ENCODE data around the gene MPL.

DNA sequence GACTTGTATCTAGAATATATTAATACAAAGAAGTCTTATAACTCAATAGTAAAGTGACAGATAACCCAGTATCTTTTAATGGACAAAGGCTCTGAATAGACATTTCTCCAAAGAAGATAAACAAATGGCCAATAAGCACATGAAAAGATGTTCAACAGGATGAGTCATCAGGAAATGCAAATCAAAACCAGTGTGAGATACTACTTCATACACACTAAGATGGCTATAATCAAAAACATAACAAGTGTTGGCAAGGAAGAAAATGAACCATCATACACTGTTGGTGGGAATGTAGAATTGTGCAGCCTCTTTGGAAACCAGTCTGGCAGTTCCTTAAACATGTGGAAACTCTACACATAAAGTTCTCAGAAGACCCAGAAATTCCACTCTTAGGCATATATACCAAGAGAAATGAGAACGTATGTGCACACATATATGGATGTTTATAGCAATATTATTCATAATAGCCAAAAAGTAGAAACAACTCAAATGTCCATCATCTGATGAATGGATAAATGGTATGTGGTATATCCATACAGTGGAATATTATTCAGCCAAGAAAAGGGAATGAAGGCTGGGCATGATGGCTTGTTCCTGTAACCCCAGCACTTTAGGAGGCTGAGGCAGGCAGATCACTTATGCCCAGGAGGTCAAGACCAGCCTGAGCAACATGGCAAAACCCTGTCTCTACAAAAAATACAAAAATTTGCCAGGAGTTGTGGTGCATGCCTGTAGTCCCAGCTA is 9.9 kb upstream of the MPL start:
- TF ChIP-seq POLR2A (IDR thresholded peaks at IDR 0.05) = no peak
- TF ChIP-seq, protein P1, sequence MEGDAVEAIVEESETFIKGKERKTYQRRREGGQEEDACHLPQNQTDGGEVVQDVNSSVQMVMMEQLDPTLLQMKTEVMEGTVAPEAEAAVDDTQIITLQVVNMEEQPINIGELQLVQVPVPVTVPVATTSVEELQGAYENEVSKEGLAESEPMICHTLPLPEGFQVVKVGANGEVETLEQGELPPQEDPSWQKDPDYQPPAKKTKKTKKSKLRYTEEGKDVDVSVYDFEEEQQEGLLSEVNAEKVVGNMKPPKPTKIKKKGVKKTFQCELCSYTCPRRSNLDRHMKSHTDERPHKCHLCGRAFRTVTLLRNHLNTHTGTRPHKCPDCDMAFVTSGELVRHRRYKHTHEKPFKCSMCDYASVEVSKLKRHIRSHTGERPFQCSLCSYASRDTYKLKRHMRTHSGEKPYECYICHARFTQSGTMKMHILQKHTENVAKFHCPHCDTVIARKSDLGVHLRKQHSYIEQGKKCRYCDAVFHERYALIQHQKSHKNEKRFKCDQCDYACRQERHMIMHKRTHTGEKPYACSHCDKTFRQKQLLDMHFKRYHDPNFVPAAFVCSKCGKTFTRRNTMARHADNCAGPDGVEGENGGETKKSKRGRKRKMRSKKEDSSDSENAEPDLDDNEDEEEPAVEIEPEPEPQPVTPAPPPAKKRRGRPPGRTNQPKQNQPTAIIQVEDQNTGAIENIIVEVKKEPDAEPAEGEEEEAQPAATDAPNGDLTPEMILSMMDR (IDR thresholded peaks at IDR 0.05) = no peak
- TF ChIP-seq POLR2AphosphoS5 (IDR thresholded peaks at IDR 0.05; ENCODE audit: insufficient read depth in 1 of 2, low read depth in 1 of 2) = no peak

Measured in vagina (tissue), 2 donors.